Keratinocyte (primary cell): Measurements from ENCODE around the gene DLGAP1. TPM values are rescaled to one million over a fixed set of nuclear protein-coding genes. Genes with fewer than 3 reads are reported as not detected.

ENCODE experiments used
- DNase-seq: peaks from one replicate; pipeline ENCODE4 v3.0.0-alpha.2; 2011; ENCODE audit warnings: low read depth, missing footprints, low spot score
- FAIRE-seq: peaks from 2 replicates; lab custom pipeline; 2011; peaks lifted over from hg19 to GRCh38; lab: Jason Lieb, UNC
- H2AFZ ChIP-seq: 2 replicates; pipeline ENCODE4 v1.6.0; 2012; ENCODE audit warnings: low read length, control low read depth, inconsistent platforms; ENCODE audit not compliant: control insufficient read depth
- H3K27ac ChIP-seq: 2 replicates; pipeline ENCODE4 v1.5.1; 2011; ENCODE audit warnings: low read length; ENCODE audit not compliant: control insufficient read depth, insufficient read depth
- H3K27me3 ChIP-seq: 3 replicates; pipeline ENCODE4 v1.6.0; 2011; ENCODE audit warnings: low read length; ENCODE audit not compliant: control insufficient read depth, insufficient read depth; ENCODE audit errors: extremely low read depth
- H3K36me3 ChIP-seq, 2 experiments: 2 replicates in 1 of 2; 3 replicates in 1 of 2; pipeline ENCODE4 v1.5.1; 2011; ENCODE audit warnings: low read length in 2 of 2, mild to moderate bottlenecking in 1 of 2; ENCODE audit not compliant: control insufficient read depth in 2 of 2, insufficient read depth in 2 of 2; ENCODE audit errors: extremely low read depth in 1 of 2
- H3K4me1 ChIP-seq: 3 replicates; pipeline ENCODE4 v1.5.1; 2011; ENCODE audit warnings: low read length; ENCODE audit not compliant: control insufficient read depth, insufficient read depth; ENCODE audit errors: extremely low read depth
- H3K4me2 ChIP-seq: 3 replicates; pipeline ENCODE4 v1.6.0; 2011; ENCODE audit warnings: low read depth, low read length; ENCODE audit not compliant: control insufficient read depth, insufficient read depth; ENCODE audit errors: extremely low read depth
- H3K4me3 ChIP-seq, 3 experiments: fragments of 200-600 bp in 1 of 3; sonication (generic) in 1 of 3; 2 replicates in 2 of 3; 3 replicates in 1 of 3; pipeline ENCODE4 v1.5.1; 2011 to 2016; ENCODE audit warnings: low read length in 3 of 3, mild to moderate bottlenecking in 3 of 3, control low read depth in 2 of 3, inconsistent platforms in 1 of 3, low read depth in 1 of 3, mixed read lengths in 1 of 3, mixed run types in 1 of 3, moderate library complexity in 1 of 3; ENCODE audit not compliant: control insufficient read depth in 2 of 3, insufficient read depth in 2 of 3; ENCODE audit errors: extremely low read depth in 1 of 3
- H3K79me2 ChIP-seq: 2 replicates; pipeline ENCODE4 v1.6.0; 2012; ENCODE audit warnings: low read length; ENCODE audit not compliant: control insufficient read depth, insufficient read depth
- H3K9ac ChIP-seq: 3 replicates; pipeline ENCODE4 v1.6.0; 2011; ENCODE audit warnings: low read length; ENCODE audit not compliant: control insufficient read depth, insufficient read depth; ENCODE audit errors: extremely low read depth
- H3K9me1 ChIP-seq: 3 replicates; pipeline ENCODE4 v1.6.0; 2011; ENCODE audit warnings: low read length; ENCODE audit not compliant: control insufficient read depth, insufficient read depth; ENCODE audit errors: extremely low read depth
- H3K9me3 ChIP-seq: 2 replicates; pipeline ENCODE4 v1.5.1; 2012; ENCODE audit warnings: low read depth, low read length; ENCODE audit not compliant: control insufficient read depth
- H4K20me1 ChIP-seq: 3 replicates; pipeline ENCODE4 v1.6.0; 2011; ENCODE audit warnings: low read length; ENCODE audit not compliant: control insufficient read depth, insufficient read depth; ENCODE audit errors: extremely low read depth
- CTCF ChIP-seq, 3 experiments: IDR thresholded peaks in 1 of 3; conservative IDR thresholded peaks in 1 of 3; optimal IDR thresholded peaks in 1 of 3; 2 replicates in 2 of 3; 3 replicates in 1 of 3; pipeline versions ENCODE3 to v1.5.1; 2011; ENCODE audit warnings: low read length in 3 of 3, mild to moderate bottlenecking in 3 of 3, moderate library complexity in 2 of 3, control low read depth in 1 of 3, inconsistent platforms in 1 of 3; ENCODE audit not compliant: insufficient read depth in 2 of 3; ENCODE audit errors: extremely low read depth in 1 of 3
- EZH2 ChIP-seq: IDR thresholded peaks from one replicate; pipeline ENCODE4 v1.6.1; 2012; ENCODE audit warnings: inconsistent platforms, mild to moderate bottlenecking, low read length, moderate library complexity
- dilution Hi-C: fragments of 300-500 bp; cut with MboI; formaldehyde crosslinking; loops from one replicate; pipeline ENCODE4 v1.7.0; 2020; ENCODE audit warnings: low sequenced_read_pairs; ENCODE audit not compliant: extremely low pct_ligation_motif_present
- polyA plus RNA-seq, 5 experiments: library from polyadenylated mRNA; depleted of rRNA in 3 of 5; stranded (reverse) in 3 of 5; stranded (forward) in 1 of 5; unstranded in 1 of 5; fragments of >200 nt; gene quantifications; 1 replicate in 1 of 5; 2 replicates in 3 of 5; 3 replicates in 1 of 5; pipeline versions ENCODE4 v1.2.1 to v1.2.3, GENCODE V29; 2011 to 2012; ENCODE audit warnings: missing spikeins in 2 of 5, low read depth in 1 of 5, low replicate concordance in 1 of 5

Gene DLGAP1
- polyA plus RNA-seq, 1 donor (not counting 4 experiments of a cell fraction or from before 2014, with no cell fraction given): not detected

GRCh38 chr18:3663870-3664512 lies 791.1 kb downstream of the DLGAP1 start:
- Histone ChIP-seq H3K4me3 (no peak overlapping the region), H3K9me1 (no peaks in the 10 kb centered on the region), H3K9ac (no peak overlapping the region), H3K4me1 (peaks cover 17% of the 10 kb centered on the region), H4K20me1 (no peaks in the 10 kb centered on the region), H3K36me3 (no peaks in the 10 kb centered on the region), H2AFZ (no peak overlapping the region), H3K27me3 (no peaks in the 10 kb centered on the region), H3K9me3 (no peaks in the 10 kb centered on the region), H3K4me2 (no peak overlapping the region), H3K27ac (no peak overlapping the region), H3K79me2 (no peaks in the 10 kb centered on the region)
- no peak for FAIRE-seq
- dilution Hi-C loops: no loop called here
- DNase-seq: no peak
- TF ChIP-seq EZH2 (no peak), CTCF (optimal IDR thresholded peaks at IDR 0.05 in 1 of 3, IDR thresholded peaks at IDR 0.05 in 1 of 3, conservative IDR thresholded peaks at IDR 0.05 in 1 of 3; ENCODE audit: extremely low read depth in 1 of 3, insufficient read depth in 2 of 3, low read length in 3 of 3) (no peak)

- dilution Hi-C loops: no loop called here
- H3K4me1 ChIP-seq: peaks cover 17% of the 10 kb centered on the region
- no peaks in the 10 kb centered on the region for H3K79me2 ChIP-seq
- H2AFZ ChIP-seq: no peak overlapping the region
- H4K20me1 ChIP-seq: no peaks in the 10 kb centered on the region
- no peak overlapping the region for H3K27ac ChIP-seq
- H3K27me3 ChIP-seq: no peaks in the 10 kb centered on the region
- H3K4me3 ChIP-seq: no peak overlapping the region
- no peak overlapping the region for H3K9ac ChIP-seq
- no peaks in the 10 kb centered on the region for H3K9me3 ChIP-seq
- no peaks in the 10 kb centered on the region for H3K9me1 ChIP-seq
- no peak overlapping the region for H3K4me2 ChIP-seq
- H3K36me3 ChIP-seq: no peaks in the 10 kb centered on the region
- TF ChIP-seq CTCF (optimal IDR thresholded peaks at IDR 0.05 in 1 of 3, IDR thresholded peaks at IDR 0.05 in 1 of 3, conservative IDR thresholded peaks at IDR 0.05 in 1 of 3; ENCODE audit: extremely low read depth in 1 of 3, insufficient read depth in 2 of 3, low read length in 3 of 3): no peak
- TF ChIP-seq EZH2: no peak
- no peak for FAIRE-seq
- DNase-seq: no peak
These were observed 793.1 kb downstream of the DLGAP1 start for GRCh38 chr18:3661989-3662388.
